ENCODE data around the gene MAGEF1. TPM values are rescaled to one million over a fixed set of nuclear protein-coding genes. Genes with fewer than 3 reads are reported as not detected.

Gene MAGEF1
- total RNA-seq, 3 donors from 2014 or later (not counting 1 experiment from before 2014, with no cell fraction given) = 8.1 to 12.6 (median 11.4) TPM

GRCh38 chr3:184759666-184760200 is 47.9 kb upstream of the MAGEF1 start:
- Mint-ChIP-seq H3K4me1 (no peaks in the 10 kb centered on the region), H3K4me3 (no peak overlapping the region), H3K9me3 (no peaks in the 10 kb centered on the region), H3K27me3 (ENCODE audit: low read depth in 2 of 2) (peaks cover 0 to 6% of the 10 kb centered on the region in 2 donors), H3K36me3 (no peaks in the 10 kb centered on the region), H3K27ac (no peak overlapping the region)
- H3K4me1 ChIP-seq (ENCODE audit: control insufficient read depth, insufficient read depth, low read length) = peaks cover 10% of the 10 kb centered on the region
- no peak overlapping the region for H3K4me3 ChIP-seq (ENCODE audit: low read length)
- TF ChIP-seq CTCF (IDR thresholded peaks at IDR 0.05) = no peak
- no peak overlapping the region for H3K27ac ChIP-seq (ENCODE audit: low read length)
- 90% methylated on average over 14 of the region's 14 CpGs for WGBS (ENCODE audit: insufficient coverage)
- H3K9me3 ChIP-seq (ENCODE audit: control insufficient read depth, insufficient read depth, low read length) = no peaks in the 10 kb centered on the region
- no peak for ATAC-seq
- H3K36me3 ChIP-seq (ENCODE audit: control insufficient read depth, insufficient read depth, low read length) = no peaks in the 10 kb centered on the region
- intact Hi-C loops (cut with micrococcal nuclease) = no loop called here
- H3K27me3 ChIP-seq (ENCODE audit: control insufficient read depth, insufficient read depth, low read length) = no peaks in the 10 kb centered on the region
- DNase-seq = no peak

- Mint-ChIP-seq H3K36me3 (no peaks in the 10 kb centered on the region), H3K27ac (no peak overlapping the region), H3K9me3 (no peaks in the 10 kb centered on the region), H3K4me3 (no peak overlapping the region), H3K27me3 (ENCODE audit: low read depth in 2 of 2) (peaks cover 0 to 6% of the 10 kb centered on the region in 2 donors), H3K4me1 (no peaks in the 10 kb centered on the region)
- 83% methylated on average over 11 of the region's 11 CpGs for WGBS (ENCODE audit: insufficient coverage)
- ATAC-seq (no peak), DNase-seq (no peak)
- Histone ChIP-seq H3K4me1 (ENCODE audit: control insufficient read depth, insufficient read depth, low read length) (peaks cover 10% of the 10 kb centered on the region), H3K27me3 (ENCODE audit: control insufficient read depth, insufficient read depth, low read length) (no peaks in the 10 kb centered on the region), H3K27ac (ENCODE audit: low read length) (no peak overlapping the region), H3K9me3 (ENCODE audit: control insufficient read depth, insufficient read depth, low read length) (no peaks in the 10 kb centered on the region), H3K36me3 (ENCODE audit: control insufficient read depth, insufficient read depth, low read length) (no peaks in the 10 kb centered on the region), H3K4me3 (ENCODE audit: low read length) (no peak overlapping the region)
- intact Hi-C loops (cut with micrococcal nuclease) = no loop called here
- TF ChIP-seq CTCF (IDR thresholded peaks at IDR 0.05) = no peak
These were observed 46.2 kb upstream of the MAGEF1 start for GRCh38 chr3:184758056-184758455.

- ATAC-seq (no peak), DNase-seq (no peak)
- Histone ChIP-seq H3K27ac (ENCODE audit: low read length) (no peak overlapping the region), H3K36me3 (ENCODE audit: control insufficient read depth, insufficient read depth, low read length) (no peaks in the 10 kb centered on the region), H3K9me3 (ENCODE audit: control insufficient read depth, insufficient read depth, low read length) (no peaks in the 10 kb centered on the region), H3K4me1 (ENCODE audit: control insufficient read depth, insufficient read depth, low read length) (peaks cover 10% of the 10 kb centered on the region), H3K4me3 (ENCODE audit: low read length) (no peak overlapping the region), H3K27me3 (ENCODE audit: control insufficient read depth, insufficient read depth, low read length) (no peaks in the 10 kb centered on the region)
- Mint-ChIP-seq H3K4me3 (no peak overlapping the region), H3K36me3 (no peaks in the 10 kb centered on the region), H3K9me3 (no peaks in the 10 kb centered on the region), H3K27ac (no peak overlapping the region), H3K27me3 (ENCODE audit: low read depth in 2 of 2) (peaks cover 0 to 4% of the 10 kb centered on the region in 2 donors), H3K4me1 (no peaks in the 10 kb centered on the region)
- intact Hi-C loops (cut with micrococcal nuclease) = no loop called here
- no peak for TF ChIP-seq CTCF (IDR thresholded peaks at IDR 0.05)
- 60% methylated on average over 17 of the region's 17 CpGs for WGBS (ENCODE audit: insufficient coverage)
These were observed 45.3 kb upstream of the MAGEF1 start for GRCh38 chr3:184757022-184757651.
